Esophagus squamous epithelium (tissue), 4 donors: ENCODE measurements around the gene RAB11B.
"Not testable (repeated sequence)": the region's sequence is repeated elsewhere in the genome, so short reads cannot be mapped to it uniquely, and the experiment has no call there.

Experiments used
- CTCF ChIP-seq, 6 experiments: fragments of 450-650 bp in 4 of 6; fragments of 200-600 bp in 2 of 6; sonication (generic) in 2 of 6; IDR thresholded peaks; one replicate each; pipeline ENCODE4 v1.5.1; 2016 to 2019; ENCODE audit warnings: antibody characterized with exemption in 6 of 6, mild to moderate bottlenecking in 4 of 6, moderate library complexity in 4 of 6
- POLR2A ChIP-seq, 4 donors: fragments of 450-650 bp; IDR thresholded peaks; one replicate each; pipeline ENCODE4 v1.6.1; 2017; ENCODE audit warnings: antibody characterized with exemption in 4 of 4, mild to moderate bottlenecking in 4 of 4, moderate library complexity in 3 of 4

- peak in 1 of 6 experiments; percentile 10 for TF ChIP-seq CTCF (IDR thresholded peaks at IDR 0.05)
- TF ChIP-seq POLR2A (IDR thresholded peaks at IDR 0.05) = not testable (repeated sequence)
These were observed 20.6 kb downstream of the RAB11B start for GRCh38 chr19:8410718-8411117.
